22Rv1 (cell line): Measurements from ENCODE around the gene PSMB1.

ENCODE experiments used
- CTCF ChIP-seq: fragments of 450-650 bp; IDR thresholded peaks from 2 replicates; pipeline ENCODE4 v1.5.1; 2017; ENCODE audit warnings: mild to moderate bottlenecking
- ZFX ChIP-seq: fragments of 450-650 bp; IDR thresholded peaks from 2 replicates; pipeline ENCODE4 v1.6.1; 2017; ENCODE audit warnings: antibody characterized with exemption, borderline replicate concordance

- TF ChIP-seq CTCF (no peak), ZFX (no peak)
Measured at GRCh38 chr6:170597278-170597677, 44.2 kb upstream of the PSMB1 start.
